Body of pancreas (tissue), 4 donors: ENCODE results near the gene CRTAC1. TPM values are rescaled to one million over a fixed set of nuclear protein-coding genes. Genes with fewer than 3 reads are reported as not detected.

Experiments used
- ATAC-seq: fragments of 150-250 bp; one replicate; pipeline ENCODE4 v1.9.1; 2016
- DNase-seq, 4 donors: peaks; one replicate each; pipeline ENCODE4 v3.0.0-alpha.2; 2019
- H3K27ac ChIP-seq, 4 donors: fragments of 200-600 bp; sonication (generic); 1 replicate in 3 of 4; 2 replicates in 1 of 4; pipeline versions ENCODE4 v1.5.1 to v1.6.1; 2016 to 2019; ENCODE audit warnings: mild to moderate bottlenecking in 1 of 4, mixed read lengths in 1 of 4, moderate library complexity in 1 of 4
- H3K27me3 ChIP-seq, 2 donors: fragments of 200-600 bp; sonication (generic); one replicate each; pipeline ENCODE4 v1.6.0; 2016; ENCODE audit warnings: mild to moderate bottlenecking in 1 of 2
- H3K36me3 ChIP-seq, 2 donors: fragments of 200-600 bp; sonication (generic); replicated peaks in 1 of 2; 2 replicates each; pipeline ENCODE4 v1.5.1; 2016; ENCODE audit warnings: low read depth in 2 of 2; ENCODE audit not compliant: insufficient read depth in 1 of 2
- H3K4me1 ChIP-seq: fragments of 200-600 bp; sonication (generic); one replicate; pipeline ENCODE4 v1.6.0; 2016
- H3K4me3 ChIP-seq, 2 donors: fragments of 200-600 bp; sonication (generic); 1 replicate in 1 of 2; 2 replicates in 1 of 2; pipeline ENCODE4 v1.5.1; 2016 to 2019
- H3K9me3 ChIP-seq, 3 donors: fragments of 200-600 bp; sonication (generic); 1 replicate in 2 of 3; 2 replicates in 1 of 3; pipeline ENCODE4 v1.5.1; 2016
- CTCF ChIP-seq, 7 experiments: fragments of 450-650 bp in 4 of 7; fragments of 200-600 bp in 3 of 7; sonication (generic) in 3 of 7; IDR thresholded peaks; one replicate each; pipeline ENCODE4 v1.5.1; 2016 to 2019; ENCODE audit warnings: antibody characterized with exemption in 7 of 7
- POLR2A ChIP-seq, 3 donors: fragments of 450-650 bp; IDR thresholded peaks; one replicate each; pipeline ENCODE4 v1.6.1; 2016; ENCODE audit warnings: antibody characterized with exemption in 3 of 3, mild to moderate bottlenecking in 2 of 3
- WGBS, 2 donors: methylation state at CpG; one replicate each; pipeline ENCODE4 v1.1.5; 2017; 5-methylcytosine and 5-hydroxymethylcytosine counted together
- intact Hi-C: fragments of 100-400 bp; cut with DNase I; formaldehyde crosslinking; loops from one replicate; pipeline ENCODE4 v1.15.1; 2023
- total RNA-seq, 2 donors: library from RNA; depleted of rRNA; stranded (reverse); fragments of >200 nt; gene quantifications; one replicate each; pipeline ENCODE4 v1.1.0, GENCODE V29; 2016

Gene CRTAC1
- total RNA-seq, 2 donors from 2014 or later: 0.52 TPM; not detected in 1

DNA sequence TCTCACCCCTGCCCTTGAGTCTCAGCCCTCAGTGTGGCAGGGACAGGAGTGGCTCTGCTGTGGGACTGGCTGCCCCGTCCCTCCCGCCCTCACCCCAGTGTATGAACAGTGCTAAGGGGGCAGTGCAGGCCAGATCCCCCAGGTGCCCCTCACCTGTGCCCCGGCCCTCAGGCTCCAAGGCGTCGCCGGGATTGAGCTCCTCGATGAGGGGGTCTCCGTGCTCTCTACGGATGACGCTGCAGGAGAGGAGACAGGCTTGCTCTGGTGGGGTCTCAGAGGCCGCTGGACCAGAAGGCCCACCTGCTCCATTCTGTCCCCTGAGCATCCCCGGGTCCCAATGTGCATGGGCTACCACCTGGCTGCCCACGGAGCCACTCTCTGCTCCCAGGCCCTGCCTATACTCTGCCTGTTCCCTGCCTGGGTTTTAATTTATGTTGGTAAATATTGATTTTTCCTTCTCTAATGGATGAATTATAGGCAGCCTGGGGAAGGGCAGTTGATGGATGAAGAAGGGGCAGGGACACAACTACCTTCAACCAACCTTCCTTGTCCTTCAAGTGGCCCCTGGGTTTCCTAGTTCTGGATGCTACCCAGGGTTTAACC lies 133.6 kb downstream of the CRTAC1 start:
- Histone ChIP-seq H3K36me3 (no peaks in the 10 kb centered on the region), H3K9me3 (no peaks in the 10 kb centered on the region), H3K4me3 (no peak overlapping the region), H3K4me1 (peaks cover 5% of the 10 kb centered on the region), H3K27me3 (no peaks in the 10 kb centered on the region), H3K27ac (no peak overlapping the region)
- ATAC-seq: no peak
- WGBS, 2 donors: 77 to 80% methylated on average over 3 to 13 of the region's 13 CpGs
- intact Hi-C loops: no loop called here
- DNase-seq: no peak
- TF ChIP-seq POLR2A (IDR thresholded peaks at IDR 0.05) (no peak), CTCF (IDR thresholded peaks at IDR 0.05) (no peak)

DNA sequence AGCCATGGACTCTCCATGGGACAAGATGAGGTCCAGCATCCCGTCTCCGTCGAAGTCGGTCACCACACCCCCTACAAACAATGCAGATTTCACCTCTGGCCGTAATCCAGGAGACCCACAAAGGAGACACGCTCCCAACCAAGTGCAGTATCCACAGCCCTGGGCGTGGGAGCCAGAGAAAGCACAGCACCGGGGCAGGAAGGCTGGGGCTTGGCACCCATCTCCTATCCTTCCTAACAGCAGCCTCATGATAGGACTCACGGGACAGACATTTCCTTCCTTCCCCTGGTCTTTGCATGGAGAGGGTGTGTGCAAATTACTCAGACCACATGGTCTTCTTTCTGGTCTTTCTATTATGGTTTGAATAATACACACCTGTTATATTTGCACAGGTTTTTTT lies 134.5 kb downstream of the CRTAC1 start:
- Histone ChIP-seq H3K36me3 (no peaks in the 10 kb centered on the region), H3K4me1 (peaks cover 5% of the 10 kb centered on the region), H3K27ac (no peak overlapping the region), H3K9me3 (no peaks in the 10 kb centered on the region), H3K27me3 (no peaks in the 10 kb centered on the region), H3K4me3 (no peak overlapping the region)
- DNase-seq (no peak), ATAC-seq (no peak)
- 71 to 81% methylated on average over 9 of the region's 9 CpGs for WGBS, 2 donors
- intact Hi-C loops: no loop called here
- no peak for TF ChIP-seq CTCF (IDR thresholded peaks at IDR 0.05)
- no peak for TF ChIP-seq POLR2A (IDR thresholded peaks at IDR 0.05)

DNA sequence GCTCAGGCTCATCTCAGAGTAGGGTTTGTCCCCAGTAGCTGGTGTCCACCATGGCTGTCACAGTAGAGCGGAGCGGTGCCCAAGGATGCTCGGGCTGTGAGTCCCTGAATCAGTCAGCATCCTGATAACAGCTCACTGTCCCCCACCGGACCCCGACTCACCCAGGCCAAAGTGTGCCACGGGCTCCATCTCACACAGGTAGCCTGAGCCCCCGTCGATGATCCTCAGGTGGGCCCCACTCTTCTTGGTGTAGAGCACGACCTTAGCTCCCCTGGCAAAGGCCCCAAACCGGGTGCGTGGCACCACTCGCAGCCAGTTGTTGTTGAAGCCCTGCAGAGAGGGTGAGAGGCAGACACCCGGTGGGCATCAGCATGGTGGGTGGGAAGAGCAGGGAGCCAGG lies 135.3 kb downstream of the CRTAC1 start:
- H3K4me1 ChIP-seq: peaks cover 5% of the 10 kb centered on the region
- no peak for TF ChIP-seq CTCF (IDR thresholded peaks at IDR 0.05)
- no peak for TF ChIP-seq POLR2A (IDR thresholded peaks at IDR 0.05)
- no peaks in the 10 kb centered on the region for H3K9me3 ChIP-seq
- no peak overlapping the region for H3K4me3 ChIP-seq
- no peaks in the 10 kb centered on the region for H3K36me3 ChIP-seq
- WGBS, 2 donors: 64 to 84% methylated on average over 12 to 13 of the region's 13 CpGs
- no peak for DNase-seq
- ATAC-seq: no peak
- H3K27ac ChIP-seq: no peak overlapping the region
- H3K27me3 ChIP-seq: no peaks in the 10 kb centered on the region
- intact Hi-C loops: no loop called here

- peaks cover 5% of the 10 kb centered on the region for H3K4me1 ChIP-seq
- TF ChIP-seq POLR2A (IDR thresholded peaks at IDR 0.05) (no peak), CTCF (IDR thresholded peaks at IDR 0.05) (no peak)
- DNase-seq (no peak), ATAC-seq (no peak)
- intact Hi-C loops: no loop called here
- WGBS, 2 donors: 56 to 58% methylated on average over 3 of the region's 3 CpGs
- no peak overlapping the region for H3K27ac ChIP-seq
- no peaks in the 10 kb centered on the region for H3K9me3 ChIP-seq
- H3K4me3 ChIP-seq: no peak overlapping the region
- no peaks in the 10 kb centered on the region for H3K27me3 ChIP-seq
- no peaks in the 10 kb centered on the region for H3K36me3 ChIP-seq
Measured at GRCh38 chr10:97894092-97894491, 136.3 kb downstream of the CRTAC1 start.

DNA sequence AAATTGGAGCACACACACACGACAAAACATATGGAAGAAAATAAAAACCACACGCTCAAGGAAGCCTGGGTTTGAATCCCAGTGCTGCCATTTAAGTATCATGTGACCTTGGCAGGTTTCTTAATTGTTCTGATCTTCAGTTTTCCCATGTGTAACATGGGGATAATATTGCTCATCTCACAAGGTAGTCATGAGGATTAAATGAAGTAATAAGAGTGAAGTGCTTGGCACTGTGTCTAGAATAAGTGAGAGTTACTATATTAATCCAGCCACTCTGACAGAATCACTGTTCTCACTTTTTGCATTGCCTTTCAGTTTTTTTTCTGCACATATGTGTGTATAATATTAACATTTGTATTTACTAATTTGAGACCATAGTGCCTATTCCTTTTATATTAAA lies 137.5 kb downstream of the CRTAC1 start:
- no peak for DNase-seq
- Histone ChIP-seq H3K36me3 (no peaks in the 10 kb centered on the region), H3K9me3 (no peaks in the 10 kb centered on the region), H3K27ac (no peak overlapping the region), H3K4me3 (no peak overlapping the region), H3K4me1 (peaks cover 3% of the 10 kb centered on the region), H3K27me3 (no peaks in the 10 kb centered on the region)
- intact Hi-C loops: no loop called here
- no peak for TF ChIP-seq CTCF (IDR thresholded peaks at IDR 0.05)
- TF ChIP-seq POLR2A (IDR thresholded peaks at IDR 0.05): no peak
- 64 to 73% methylated on average over 2 of the region's 2 CpGs for WGBS, 2 donors
- no peak for ATAC-seq
